ENCODE data around the gene OGFR. TPM values are rescaled to one million over a fixed set of nuclear protein-coding genes. Genes with fewer than 3 reads are reported as not detected.

The OGFR gene
- total RNA-seq, 3 donors from 2014 or later = 39.3 to 63.1 (median 48.5) TPM

GRCh38 chr20:62785393-62785792 is 19.2 kb upstream of the OGFR start:
- H3K4me3 ChIP-seq = no peak overlapping the region
- no peaks in the 10 kb centered on the region for H3K36me3 ChIP-seq (ENCODE audit: low read depth)
- intact Hi-C loops (cut with DNase I, micrococcal nuclease) = loop anchor here in 1 of 2 donors (5.0 kb wide), 1 partner anchor 113 kb away; no protein-coding TSS in a partner anchor
- no peaks in the 10 kb centered on the region for H3K9me3 ChIP-seq
- H3K4me1 ChIP-seq (ENCODE audit: low read depth) = no peaks in the 10 kb centered on the region
- no peak for TF ChIP-seq CTCF (IDR thresholded peaks at IDR 0.05)
- no peak for DNase-seq
- ATAC-seq = no peak

- Histone ChIP-seq H3K36me3 (ENCODE audit: low read depth) (no peaks in the 10 kb centered on the region), H3K4me1 (ENCODE audit: low read depth) (no peaks in the 10 kb centered on the region), H3K9me3 (no peaks in the 10 kb centered on the region), H3K4me3 (no peak overlapping the region)
- ATAC-seq = no peak
- DNase-seq = no peak
- intact Hi-C loops (cut with DNase I, micrococcal nuclease) = loop anchor here in 1 of 2 donors (5.0 kb wide), 1 partner anchor 114 kb away; no protein-coding TSS in a partner anchor
- no peak for TF ChIP-seq CTCF (IDR thresholded peaks at IDR 0.05)
These were observed 18.5 kb upstream of the OGFR start for GRCh38 chr20:62786157-62786556.

- intact Hi-C loops (cut with DNase I, micrococcal nuclease) = loop anchor here in 1 of 2 donors (5.0 kb wide), 1 partner anchor 115 kb away; no protein-coding TSS in a partner anchor
- DNase-seq = no peak
- H3K4me3 ChIP-seq = no peak overlapping the region
- ATAC-seq = no peak
- no peak for TF ChIP-seq CTCF (IDR thresholded peaks at IDR 0.05)
- no peaks in the 10 kb centered on the region for H3K4me1 ChIP-seq (ENCODE audit: low read depth)
- no peaks in the 10 kb centered on the region for H3K36me3 ChIP-seq (ENCODE audit: low read depth)
- no peaks in the 10 kb centered on the region for H3K9me3 ChIP-seq
These were observed 17.3 kb upstream of the OGFR start for GRCh38 chr20:62787321-62787720.

GRCh38 chr20:62787866-62788265 is 16.8 kb upstream of the OGFR start:
- no peak for DNase-seq
- no peak for ATAC-seq
- intact Hi-C loops (cut with DNase I, micrococcal nuclease) = loop anchor here in 1 of 2 donors (5.0 kb wide), 1 partner anchor 116 kb away; no protein-coding TSS in a partner anchor

GRCh38 chr20:62788607-62789006 is 16.0 kb upstream of the OGFR start:
- intact Hi-C loops (cut with DNase I, micrococcal nuclease) = loop anchor here in 1 of 2 donors (5.0 kb wide), 1 partner anchor 116 kb away; no protein-coding TSS in a partner anchor
- no peaks in the 10 kb centered on the region for H3K9me3 ChIP-seq
- no peak for TF ChIP-seq CTCF (IDR thresholded peaks at IDR 0.05)
- H3K4me1 ChIP-seq (ENCODE audit: low read depth) = peaks cover 5% of the 10 kb centered on the region
- H3K4me3 ChIP-seq = no peak overlapping the region
- ATAC-seq = no peak
- no peak for DNase-seq
- H3K36me3 ChIP-seq (ENCODE audit: low read depth) = no peaks in the 10 kb centered on the region

More at GRCh38 chr20:62787866-62788265, 16.8 kb upstream of the OGFR start:
- no peaks in the 10 kb centered on the region for H3K4me1 ChIP-seq (ENCODE audit: low read depth)
- H3K36me3 ChIP-seq (ENCODE audit: low read depth) = no peaks in the 10 kb centered on the region
- H3K4me3 ChIP-seq = no peak overlapping the region
- H3K9me3 ChIP-seq = no peaks in the 10 kb centered on the region
- no peak for TF ChIP-seq CTCF (IDR thresholded peaks at IDR 0.05)
